Lower leg skin (tissue), 3 donors: ENCODE measurements around the gene KAZN.

Experiments
- POLR2A ChIP-seq, 2 donors: fragments of 450-650 bp; IDR thresholded peaks; one replicate each; pipeline ENCODE4 v1.6.1; 2016 to 2017; ENCODE audit warnings: antibody characterized with exemption in 2 of 2, mild to moderate bottlenecking in 1 of 2, moderate library complexity in 1 of 2
- TF ChIP-seq, protein P1 (sequence below), 3 donors: fragments of 450-650 bp; IDR thresholded peaks; one replicate each; pipeline ENCODE4 v1.5.1; 2016; ENCODE audit warnings: antibody characterized with exemption in 3 of 3, mild to moderate bottlenecking in 3 of 3, moderate library complexity in 2 of 3

DNA sequence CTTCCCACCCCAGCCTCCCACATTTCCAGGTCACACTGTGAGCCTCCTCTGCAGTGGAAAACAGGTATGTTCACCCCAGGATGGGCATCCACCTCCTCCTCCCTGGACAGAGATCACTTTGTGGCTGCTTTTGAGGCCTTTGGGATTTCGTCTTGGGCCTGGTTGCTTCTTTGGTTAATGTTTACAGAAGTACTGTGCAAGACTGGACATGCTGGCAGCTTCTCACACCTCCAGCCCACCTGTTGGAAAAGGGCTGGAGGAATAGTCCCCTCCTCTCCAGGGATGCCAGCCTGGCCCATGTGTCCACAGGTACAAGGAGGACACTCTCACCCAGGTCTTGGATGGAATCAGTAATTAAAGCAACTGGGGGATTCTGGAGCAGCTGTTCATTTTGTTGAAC is 56.1 kb downstream of the KAZN start:
- TF ChIP-seq POLR2A (IDR thresholded peaks at IDR 0.05): no peak
- TF ChIP-seq, protein P1, sequence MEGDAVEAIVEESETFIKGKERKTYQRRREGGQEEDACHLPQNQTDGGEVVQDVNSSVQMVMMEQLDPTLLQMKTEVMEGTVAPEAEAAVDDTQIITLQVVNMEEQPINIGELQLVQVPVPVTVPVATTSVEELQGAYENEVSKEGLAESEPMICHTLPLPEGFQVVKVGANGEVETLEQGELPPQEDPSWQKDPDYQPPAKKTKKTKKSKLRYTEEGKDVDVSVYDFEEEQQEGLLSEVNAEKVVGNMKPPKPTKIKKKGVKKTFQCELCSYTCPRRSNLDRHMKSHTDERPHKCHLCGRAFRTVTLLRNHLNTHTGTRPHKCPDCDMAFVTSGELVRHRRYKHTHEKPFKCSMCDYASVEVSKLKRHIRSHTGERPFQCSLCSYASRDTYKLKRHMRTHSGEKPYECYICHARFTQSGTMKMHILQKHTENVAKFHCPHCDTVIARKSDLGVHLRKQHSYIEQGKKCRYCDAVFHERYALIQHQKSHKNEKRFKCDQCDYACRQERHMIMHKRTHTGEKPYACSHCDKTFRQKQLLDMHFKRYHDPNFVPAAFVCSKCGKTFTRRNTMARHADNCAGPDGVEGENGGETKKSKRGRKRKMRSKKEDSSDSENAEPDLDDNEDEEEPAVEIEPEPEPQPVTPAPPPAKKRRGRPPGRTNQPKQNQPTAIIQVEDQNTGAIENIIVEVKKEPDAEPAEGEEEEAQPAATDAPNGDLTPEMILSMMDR (IDR thresholded peaks at IDR 0.05): no peak
